Mucosa of gallbladder (tissue), 1 donor: ENCODE measurements around the gene BORCS5. TPM values are rescaled to one million over a fixed set of nuclear protein-coding genes. Genes with fewer than 3 reads are reported as not detected.
"Not testable (repeated sequence)": the region's sequence is repeated elsewhere in the genome, so short reads cannot be mapped to it uniquely, and the experiment has no call there.

ENCODE experiments used
- DNase-seq: peaks from one replicate; pipeline ENCODE4 v3.0.0-alpha.2; 2020; ENCODE audit warnings: low spot score
- total RNA-seq: library from RNA; stranded (reverse); gene quantifications from one replicate; pipeline ENCODE4 v1.2.1, GENCODE V29; 2021
- donor health status: DM: no; HTN: no; CAD: no.

Gene BORCS5
- total RNA-seq, 1 donor from 2014 or later: 14.2 TPM

DNA sequence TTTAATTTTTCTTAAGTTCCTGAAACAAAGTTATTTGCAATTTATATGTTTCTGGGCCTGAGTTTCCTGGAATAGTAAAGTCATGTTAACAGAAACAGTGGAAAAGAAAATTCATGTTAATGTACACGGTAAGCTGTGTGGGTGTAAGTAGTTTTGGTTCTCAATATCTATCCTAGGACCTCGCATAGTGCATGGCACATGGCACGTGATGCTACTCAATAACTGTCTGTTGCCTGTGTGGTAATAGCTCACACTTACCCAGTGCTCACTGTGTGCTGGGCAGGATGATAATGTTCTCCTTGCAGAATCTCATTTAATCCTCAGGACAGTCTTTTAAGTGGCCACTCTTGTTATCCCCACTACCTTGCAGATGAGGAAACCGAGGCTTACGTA is 105.0 kb downstream of the BORCS5 start:
- DNase-seq: no peak

DNA sequence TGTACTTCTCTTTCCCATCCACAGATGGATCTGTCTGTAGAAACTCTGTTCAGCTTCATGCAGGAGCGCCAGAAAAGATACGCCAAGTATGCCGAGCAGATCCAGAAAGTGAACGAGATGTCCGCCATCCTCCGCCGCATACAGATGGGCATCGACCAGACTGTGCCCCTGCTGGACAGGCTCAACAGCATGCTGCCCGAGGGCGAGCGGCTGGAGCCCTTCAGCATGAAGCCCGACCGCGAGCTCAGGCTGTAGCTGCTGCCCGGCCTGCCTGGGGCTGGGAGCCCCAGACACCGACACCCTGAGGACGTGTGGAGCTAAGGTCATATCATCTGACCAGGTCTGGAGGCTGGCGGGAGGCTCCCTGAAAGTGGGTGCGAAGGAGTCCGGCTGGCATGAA is 108.6 kb downstream of the BORCS5 start:
- DNase-seq: no peak

- no peak for DNase-seq
These were observed 109.3 kb downstream of the BORCS5 start for GRCh38 chr12:12466157-12466556.

DNA sequence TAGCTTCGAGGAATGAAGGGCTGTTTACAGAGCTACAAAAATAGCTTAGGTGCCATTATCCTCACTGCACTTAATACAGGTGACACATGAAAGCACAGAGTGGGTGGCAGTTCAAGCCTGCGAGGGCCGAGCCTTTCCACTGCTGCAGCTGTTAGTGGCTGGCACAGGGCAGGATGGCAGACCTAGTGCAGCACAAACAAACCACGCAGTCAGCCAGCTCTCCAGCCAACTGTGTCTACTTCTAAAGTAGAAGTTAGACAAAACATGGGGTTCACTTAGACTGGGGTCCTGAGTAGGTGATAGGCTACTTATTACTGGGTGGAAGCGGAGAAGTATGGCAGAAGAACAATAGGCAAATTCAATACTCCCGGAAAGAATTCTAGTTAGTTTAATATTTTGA is 110.4 kb downstream of the BORCS5 start:
- DNase-seq: no peak

- peak; percentile 63 for DNase-seq
These were observed 110.9 kb downstream of the BORCS5 start for GRCh38 chr12:12467688-12468261.

GRCh38 chr12:12468575-12468974 is 111.7 kb downstream of the BORCS5 start:
- no peak for DNase-seq

DNA sequence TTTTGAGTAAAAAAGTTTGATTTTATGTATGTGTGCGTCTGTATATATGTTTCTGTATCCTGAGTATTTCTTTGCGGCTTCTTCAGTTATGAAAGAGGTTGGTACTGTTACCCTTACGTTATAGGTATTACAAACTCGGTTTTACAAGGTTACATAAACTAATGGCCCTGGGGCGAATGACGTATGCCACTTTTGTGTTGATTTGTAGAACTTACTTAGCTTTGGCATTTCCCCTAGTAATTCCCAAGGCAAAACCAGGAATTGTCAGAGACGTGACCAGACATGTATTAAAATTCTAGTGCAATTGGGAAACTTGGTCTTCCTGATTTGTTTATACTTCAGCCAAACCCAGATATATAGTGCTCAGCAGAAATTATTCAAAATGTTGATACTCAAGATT is 112.5 kb downstream of the BORCS5 start:
- no peak for DNase-seq

DNA sequence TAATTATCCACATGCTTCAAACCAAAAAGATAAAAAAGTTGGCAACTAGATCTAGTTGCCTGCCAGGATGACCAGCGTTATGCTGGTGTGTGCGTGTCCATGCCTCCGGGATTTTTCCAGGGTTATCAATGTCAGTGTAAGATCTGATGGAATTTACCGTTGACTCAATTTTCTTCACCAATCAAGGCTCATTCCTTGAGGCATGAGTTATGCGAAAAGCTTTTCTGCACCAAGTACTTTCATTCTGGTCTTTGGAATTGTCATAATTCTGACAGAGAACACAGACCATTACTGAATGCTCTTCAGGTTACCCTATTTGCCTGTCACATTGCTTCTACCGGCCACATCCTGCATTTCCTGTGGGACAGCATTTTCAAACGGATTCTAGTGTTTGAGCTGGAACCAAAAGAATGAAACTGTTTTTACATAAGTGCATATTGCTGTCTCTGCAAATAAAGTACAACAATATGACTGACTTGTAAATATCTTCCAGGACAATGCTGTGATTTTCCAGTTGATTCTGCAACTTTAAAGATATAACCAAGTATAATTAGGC is 114.0 kb downstream of the BORCS5 start:
- no peak for DNase-seq

DNA sequence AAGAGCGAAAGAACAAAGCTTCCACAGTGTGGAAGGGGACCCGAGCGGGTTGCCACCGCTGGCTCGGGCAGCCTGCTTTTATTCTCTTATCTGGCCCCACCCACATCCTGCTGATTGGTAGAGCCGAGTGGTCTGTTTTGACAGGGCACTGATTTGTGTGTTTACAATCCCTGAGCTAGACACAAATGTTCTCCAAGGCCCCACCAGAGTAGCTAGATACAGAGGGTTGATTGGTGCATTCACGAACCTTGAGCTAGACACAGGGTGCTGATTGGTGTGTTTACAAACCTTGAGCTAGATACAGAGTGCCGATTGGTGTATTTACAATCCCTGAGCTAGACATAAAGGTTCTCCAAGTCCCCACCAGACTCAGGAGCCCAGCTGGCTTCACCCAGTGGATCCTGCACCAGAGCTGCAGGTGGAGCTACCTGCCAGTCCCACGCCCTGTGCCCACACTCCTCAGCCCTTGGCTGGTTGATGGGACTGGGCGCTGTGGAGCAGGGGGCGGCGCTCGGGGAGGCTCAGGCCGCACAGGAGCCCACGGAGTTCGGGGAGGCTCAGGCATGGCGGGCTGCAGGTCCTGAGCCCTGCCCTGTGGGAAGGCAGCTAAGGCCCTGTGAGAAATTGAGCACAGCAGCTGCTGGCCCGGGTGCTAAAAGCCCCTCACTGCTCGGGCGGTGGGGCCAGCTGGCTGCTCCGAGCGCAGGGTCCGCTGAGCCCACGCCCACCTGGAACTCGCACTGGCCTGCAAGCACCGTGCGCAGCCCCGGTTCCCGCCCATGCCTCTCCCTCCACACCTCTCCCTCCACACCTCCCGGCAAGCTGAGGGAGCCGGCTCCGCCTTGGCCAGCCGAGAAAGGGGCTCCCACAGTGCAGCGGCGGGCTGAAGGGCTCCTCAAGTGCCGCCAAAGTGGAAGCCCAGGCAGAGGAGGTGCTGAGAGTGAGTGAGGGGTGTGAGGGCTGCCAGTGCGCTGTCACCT is 115.4 kb downstream of the BORCS5 start:
- DNase-seq: not testable (repeated sequence)

DNA sequence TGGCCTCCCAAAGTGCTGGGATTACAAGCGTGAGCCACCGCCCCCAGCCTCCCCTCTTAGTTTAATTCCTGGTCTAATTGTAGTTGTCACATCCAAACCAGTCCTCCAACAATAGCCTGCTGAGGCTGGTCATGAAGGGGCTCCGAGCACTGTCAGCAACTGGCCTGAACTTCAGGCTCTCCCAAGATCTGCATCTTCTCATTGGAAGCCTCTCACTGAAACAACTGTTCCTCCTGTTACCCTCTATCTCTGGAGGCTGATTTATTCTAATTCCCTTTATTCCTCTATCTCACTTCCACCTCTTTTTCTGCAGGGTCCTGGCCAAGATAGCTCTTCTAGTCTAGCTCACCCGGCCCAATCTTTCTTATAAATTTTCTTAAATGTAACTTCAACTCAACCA is 116.3 kb downstream of the BORCS5 start:
- DNase-seq: no peak

GRCh38 chr12:12474471-12474928 is 117.6 kb downstream of the BORCS5 start:
- DNase-seq: no peak

DNA sequence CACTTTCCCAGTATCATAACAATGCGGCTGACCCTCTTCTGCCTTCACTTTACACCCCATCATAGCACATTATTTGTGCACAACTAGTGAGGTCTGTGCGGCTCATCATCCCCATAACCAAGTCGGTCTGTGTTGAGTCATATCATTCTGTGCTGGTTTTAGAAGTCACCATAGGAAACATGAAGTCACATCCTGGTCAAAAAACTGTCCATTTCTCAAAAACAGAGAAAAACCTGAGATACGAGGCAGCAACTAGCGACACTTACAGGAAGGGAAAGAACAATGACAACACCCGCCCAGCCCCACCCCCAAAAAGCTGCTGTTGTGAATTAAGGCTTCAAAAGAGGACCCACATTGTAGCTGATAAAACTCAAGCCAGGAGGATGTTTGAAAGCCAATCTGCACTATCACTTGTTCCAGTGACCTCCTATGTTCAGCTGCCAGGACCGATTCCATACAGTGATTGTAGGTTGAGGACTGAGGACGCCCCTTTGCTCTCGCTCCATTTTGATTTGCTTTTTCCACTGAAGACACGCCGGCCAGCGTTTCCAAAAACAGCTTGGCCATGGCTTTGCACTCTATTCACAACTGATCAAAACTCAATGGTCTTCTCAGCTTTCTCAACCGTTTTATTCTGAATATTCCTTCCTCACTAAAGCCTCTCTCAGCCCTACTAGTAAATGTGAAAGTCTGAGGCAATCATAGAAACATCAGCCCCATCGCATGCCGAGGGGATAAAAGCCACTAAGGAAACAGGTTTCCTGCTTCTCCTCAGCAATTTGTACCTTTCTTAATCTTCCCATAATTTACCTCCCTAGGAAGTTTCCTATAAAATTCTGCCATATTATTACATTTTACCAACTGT is 118.3 kb downstream of the BORCS5 start:
- no peak for DNase-seq

DNA sequence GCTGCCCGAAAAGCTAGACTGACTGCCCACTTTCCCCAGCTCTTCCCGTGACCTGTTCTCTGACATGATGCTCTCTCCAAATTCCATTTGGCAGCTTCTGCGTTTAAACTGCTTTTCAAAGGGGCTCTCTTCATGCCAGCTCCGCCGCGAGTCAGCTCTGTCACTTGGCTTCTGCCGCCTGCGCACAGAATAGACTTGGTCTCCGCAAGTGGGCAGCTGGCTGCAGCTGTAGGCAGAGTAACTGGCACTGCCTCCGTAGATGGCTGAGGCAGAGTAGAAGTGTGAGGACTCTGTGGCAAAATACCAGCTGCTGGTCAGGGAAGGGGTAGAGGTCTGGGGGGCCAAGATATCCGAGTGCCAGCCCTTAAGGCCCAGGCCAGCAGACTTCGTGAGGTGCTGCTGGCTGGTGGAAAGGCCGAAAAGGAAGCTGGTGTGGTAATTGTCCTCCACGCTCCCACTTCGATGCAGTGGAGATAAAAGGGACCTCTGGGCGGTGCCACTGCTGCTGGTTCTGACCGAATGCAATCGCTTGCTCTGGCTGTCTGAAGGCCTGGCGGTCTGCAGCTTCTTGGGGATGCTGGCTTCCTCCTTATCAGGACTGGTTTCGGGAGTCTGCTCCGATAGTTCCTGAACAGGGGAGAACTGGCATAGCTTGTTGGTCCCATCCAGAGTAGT is 120.1 kb downstream of the BORCS5 start:
- DNase-seq: no peak

GRCh38 chr12:12477532-12477890 is 120.6 kb downstream of the BORCS5 start:
- DNase-seq: no peak

DNA sequence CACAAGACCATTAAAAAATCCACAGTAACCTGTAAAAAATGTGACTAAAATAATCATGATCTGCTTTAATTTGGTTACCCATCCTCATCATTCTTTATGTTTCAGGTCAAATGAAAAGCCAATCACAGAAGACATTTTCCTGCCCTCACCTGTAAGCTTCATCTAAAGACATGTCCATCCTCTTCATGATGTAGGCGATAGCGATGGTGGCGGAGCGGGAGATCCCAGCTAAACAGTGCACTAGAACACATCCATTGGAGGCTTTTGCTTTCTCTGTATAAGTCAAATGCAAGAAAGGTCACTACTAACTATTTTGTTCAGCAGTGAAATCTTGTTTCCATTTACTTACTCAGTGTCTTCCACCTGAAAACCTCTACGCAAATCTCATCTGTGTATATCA is 123.2 kb downstream of the BORCS5 start:
- DNase-seq: no peak

DNA sequence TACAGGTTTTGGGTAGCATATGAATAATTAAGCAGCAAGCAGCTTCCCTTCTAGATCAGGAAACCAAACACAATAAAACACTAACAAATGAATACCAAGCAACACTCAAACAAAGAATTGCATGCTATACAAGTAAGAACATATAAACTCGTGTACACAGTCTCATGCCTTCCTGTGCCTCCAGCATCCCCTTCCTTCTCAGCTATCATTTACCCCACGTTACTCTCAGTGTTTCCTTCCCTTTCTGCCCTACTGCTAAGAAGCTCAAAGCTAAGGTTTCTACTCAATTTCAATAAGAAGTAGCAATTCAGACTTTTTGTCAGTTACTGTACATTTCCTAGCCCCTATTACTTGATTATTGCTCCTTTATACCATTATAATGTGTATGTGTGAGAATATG is 124.8 kb downstream of the BORCS5 start:
- no peak for DNase-seq

DNA sequence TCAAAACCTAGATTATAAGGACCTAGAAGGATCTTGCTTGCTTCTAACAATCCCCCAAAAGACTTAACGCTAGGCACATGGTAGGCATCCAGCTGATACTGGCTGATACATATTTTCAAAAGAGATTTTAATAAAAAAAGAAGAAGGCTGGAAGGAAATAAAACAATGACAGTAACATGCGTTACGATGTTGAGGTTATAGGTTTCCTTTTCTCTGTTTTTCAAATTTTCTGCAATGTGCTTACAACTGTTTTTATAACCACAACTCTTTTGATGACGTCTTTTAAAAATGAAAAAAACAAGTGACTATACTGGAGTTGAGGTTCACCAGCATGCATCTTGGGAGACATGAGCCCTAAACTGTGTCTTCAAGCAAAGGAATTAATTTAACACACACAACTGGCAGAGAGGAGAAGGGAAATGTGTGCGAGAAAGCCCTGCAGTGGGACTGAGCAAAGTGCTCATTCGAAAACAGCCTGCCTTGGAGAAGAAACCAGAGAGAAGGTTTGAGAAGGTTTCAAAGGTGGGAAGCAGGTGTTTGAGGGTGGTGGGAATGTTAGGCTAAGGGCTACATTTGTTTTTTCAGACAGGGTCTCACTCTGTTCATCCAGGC is 125.4 kb downstream of the BORCS5 start:
- DNase-seq: no peak

DNA sequence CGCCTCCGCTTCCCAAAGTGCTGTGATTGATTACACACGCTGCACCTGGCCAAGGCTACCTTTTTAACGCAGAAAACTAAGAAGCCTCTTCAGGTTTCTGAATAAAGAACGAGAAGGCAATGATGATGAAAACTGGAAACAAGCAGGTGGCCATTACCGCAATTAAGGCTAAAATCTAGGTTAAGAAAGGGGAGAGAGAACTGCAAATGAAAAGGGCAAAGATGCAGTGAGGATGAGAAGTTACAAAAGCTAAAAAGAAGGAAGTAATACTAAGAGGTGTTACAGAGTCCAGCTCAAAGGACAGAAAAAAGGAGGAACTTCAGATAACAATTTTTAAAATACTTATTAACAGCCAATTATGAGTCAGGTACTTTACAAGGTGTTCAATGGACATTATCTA is 126.1 kb downstream of the BORCS5 start:
- DNase-seq: no peak

GRCh38 chr12:12483438-12483837 is 126.6 kb downstream of the BORCS5 start:
- DNase-seq: no peak

- no peak for DNase-seq
These were observed 129.9 kb downstream of the BORCS5 start for GRCh38 chr12:12486661-12487240.

DNA sequence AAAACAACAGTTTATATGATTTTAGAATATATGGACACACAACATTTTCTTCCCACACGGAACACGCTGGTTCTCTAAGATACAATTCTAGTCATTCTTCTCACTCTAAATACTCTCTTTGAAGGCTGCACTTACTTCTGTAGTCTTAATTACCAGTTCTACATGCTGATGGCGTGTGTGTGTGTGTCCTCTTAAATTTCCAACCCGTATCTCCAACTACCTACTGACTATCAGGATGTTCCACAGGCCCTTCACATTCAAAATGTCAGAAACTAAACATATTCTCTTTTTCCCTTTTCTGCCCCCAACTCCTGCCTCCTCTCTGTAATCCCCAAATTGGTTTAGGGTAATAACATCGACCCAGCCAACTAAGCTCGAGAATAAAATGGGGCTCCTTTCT is 130.6 kb downstream of the BORCS5 start:
- DNase-seq: no peak
